HuH-7 (cell line): ENCODE results near the gene FAM210B.
A peak's percentile ranks its signal among the peaks of the same experiment; 100 is the strongest.
"Not testable (repeated sequence)": the region's sequence is repeated elsewhere in the genome, so short reads cannot be mapped to it uniquely, and the experiment has no call there.

Source experiments
- DNase-seq: peaks from one replicate; pipeline ENCODE4 v3.0.0; 2011; ENCODE audit warnings: low spot score

FAM210B gene

GRCh38 chr20:56392881-56393482 is 34.2 kb downstream of the FAM210B start:
- no peak for DNase-seq

- DNase-seq: no peak
Measured at GRCh38 chr20:56393653-56394052, 34.9 kb downstream of the FAM210B start.

GRCh38 chr20:56395166-56395565 is 36.4 kb downstream of the FAM210B start:
- no peak for DNase-seq

GRCh38 chr20:56400001-56400640 is 41.3 kb downstream of the FAM210B start:
- peak; percentile 39 for DNase-seq

GRCh38 chr20:56403465-56403864 is 44.7 kb downstream of the FAM210B start:
- no peak for DNase-seq

- not testable (repeated sequence) for DNase-seq
Measured at GRCh38 chr20:56405356-56405755, 46.6 kb downstream of the FAM210B start.

- no peak for DNase-seq
Measured at GRCh38 chr20:56406910-56407309, 48.1 kb downstream of the FAM210B start.

GRCh38 chr20:56409521-56409920 is 50.7 kb downstream of the FAM210B start:
- DNase-seq: no peak

GRCh38 chr20:56409956-56410355 is 51.2 kb downstream of the FAM210B start:
- no peak for DNase-seq

- not testable (repeated sequence) for DNase-seq
Measured at GRCh38 chr20:56411287-56411686, 52.5 kb downstream of the FAM210B start.

- no peak for DNase-seq
Measured at GRCh38 chr20:56411759-56412472, 53.1 kb downstream of the FAM210B start, which contains the start of gene CASS4. Gene CASS4 (plus strand): TSS chr20:56412260. CDS start chr20:56412459, 199 bp downstream.

- DNase-seq: no peak
Measured at GRCh38 chr20:56412473-56412790, 53.7 kb downstream of the FAM210B start.

- no peak for DNase-seq
Measured at GRCh38 chr20:56412949-56413348, 54.2 kb downstream of the FAM210B start.

GRCh38 chr20:56414842-56415765 is 56.3 kb downstream of the FAM210B start:
- no peak for DNase-seq

GRCh38 chr20:56417402-56417801 is 58.6 kb downstream of the FAM210B start:
- no peak for DNase-seq

- no peak for DNase-seq
Measured at GRCh38 chr20:56417911-56418310, 59.1 kb downstream of the FAM210B start.
